Muscle of arm (tissue), 14 donors: ENCODE data around the gene C19orf38. TPM values are rescaled to one million over a fixed set of nuclear protein-coding genes. Genes with fewer than 3 reads are reported as not detected.

Experiments used
- DNase-seq: peaks from one replicate; pipeline ENCODE4 v3.0.0-alpha.2; 2013
- long read RNA-seq, 11 donors: transcript quantifications; one replicate each; lab custom pipeline, GENCODE V29; 2026
- polyA plus RNA-seq, 12 donors: library from polyadenylated mRNA; unstranded; fragments of 120-200 nt; gene quantifications; one replicate each; pipeline ENCODE4 v1.2.1, GENCODE V29; 2013; ENCODE audit not compliant: insufficient read length in 12 of 12

The C19orf38 gene, protein sequence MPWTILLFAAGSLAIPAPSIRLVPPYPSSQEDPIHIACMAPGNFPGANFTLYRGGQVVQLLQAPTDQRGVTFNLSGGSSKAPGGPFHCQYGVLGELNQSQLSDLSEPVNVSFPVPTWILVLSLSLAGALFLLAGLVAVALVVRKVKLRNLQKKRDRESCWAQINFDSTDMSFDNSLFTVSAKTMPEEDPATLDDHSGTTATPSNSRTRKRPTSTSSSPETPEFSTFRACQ
- polyA plus RNA-seq = 1 to 10 TPM in 9 of 12 donors, under 1 TPM in 1, not detected in 2; 0.92 to 7.1 (median 2.9) TPM
- long read RNA-seq, donor 1, partial matches to known transcripts = 0 of 2 reads
- long read RNA-seq, donor 1, other reads (novel, unspliced or antisense) = 0 of 2 reads
- long read RNA-seq, donor 2 = 0 reads
- long read RNA-seq, donor 3 = 0 reads
- long read RNA-seq, donor 4 = 0 reads
- long read RNA-seq, donor 5 = 0 reads
- long read RNA-seq, donor 6, partial matches to known transcripts = 0 of 1 reads
- long read RNA-seq, donor 6, other reads (novel, unspliced or antisense) = 0 of 1 reads
- long read RNA-seq, donor 7 = 0 reads
- long read RNA-seq, donor 8, partial matches to known transcripts = 0 of 3 reads
- long read RNA-seq, donor 8, other reads (novel, unspliced or antisense) = 0 of 3 reads
- long read RNA-seq, donor 9, partial matches to known transcripts = 0 of 1 reads
- long read RNA-seq, donor 9, other reads (novel, unspliced or antisense) = 0 of 1 reads
- long read RNA-seq, donor 10, partial matches to known transcripts = 0 of 1 reads
- long read RNA-seq, donor 10, other reads (novel, unspliced or antisense) = 0 of 1 reads
- long read RNA-seq, donor 11 = 0 reads

DNA sequence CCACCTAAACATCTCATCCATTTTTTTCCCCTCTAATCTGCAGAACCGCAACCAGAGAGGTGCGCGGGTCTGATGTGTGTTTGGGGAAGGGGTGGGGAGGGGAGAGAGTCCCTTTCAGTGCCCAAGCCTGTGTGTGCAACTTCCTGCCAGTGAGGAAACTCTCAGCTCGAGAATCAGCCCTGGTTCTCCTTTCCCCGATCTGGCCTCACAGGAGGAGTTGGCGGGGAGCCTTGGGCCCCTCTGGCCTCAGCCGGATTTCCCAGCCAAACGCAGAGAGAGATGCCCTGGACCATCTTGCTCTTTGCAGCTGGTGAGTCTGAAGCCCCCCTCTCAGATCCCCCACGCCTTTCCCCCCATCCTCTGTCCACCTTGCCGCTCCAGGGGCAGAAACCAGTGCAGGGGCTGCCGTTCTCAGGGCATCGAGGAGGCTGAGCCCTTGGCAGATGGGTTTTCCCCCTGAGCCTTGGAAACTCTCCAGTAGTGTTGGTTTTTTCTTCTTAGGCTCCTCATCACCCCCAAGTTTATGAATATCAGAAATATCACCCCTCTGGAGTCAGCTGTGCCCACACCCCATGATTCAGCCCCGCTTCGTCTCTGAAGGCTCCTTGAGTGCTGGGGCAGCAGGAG is at the start of gene C19orf38:
Gene C19orf38, plus strand, starts transcription at position 186 of the 627 bp plus-strand sequence. Its CDS starts 94 bp downstream, at position 280.
- peak; percentile 57 for DNase-seq

DNA sequence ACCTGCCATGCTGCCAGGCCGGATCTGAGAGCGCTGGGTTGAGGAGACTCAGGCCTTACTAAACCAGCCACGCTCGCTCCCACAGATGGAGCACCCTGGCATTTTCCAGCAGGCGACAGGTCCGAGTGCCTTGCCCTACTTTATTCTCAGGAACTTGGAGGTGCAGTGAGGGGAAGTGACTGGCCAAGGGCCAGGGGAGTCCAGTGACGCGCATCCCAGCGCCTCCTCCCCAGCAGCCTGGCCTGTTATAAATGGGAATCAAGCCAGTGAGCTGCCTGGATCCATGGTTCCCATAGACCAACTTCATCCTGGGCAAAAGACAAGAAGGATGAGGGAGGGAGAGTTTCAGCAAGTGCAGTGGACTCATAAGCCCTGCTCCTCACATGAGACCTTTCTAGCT is 47.7 kb upstream of the C19orf38 start:
- DNase-seq = no peak

DNA sequence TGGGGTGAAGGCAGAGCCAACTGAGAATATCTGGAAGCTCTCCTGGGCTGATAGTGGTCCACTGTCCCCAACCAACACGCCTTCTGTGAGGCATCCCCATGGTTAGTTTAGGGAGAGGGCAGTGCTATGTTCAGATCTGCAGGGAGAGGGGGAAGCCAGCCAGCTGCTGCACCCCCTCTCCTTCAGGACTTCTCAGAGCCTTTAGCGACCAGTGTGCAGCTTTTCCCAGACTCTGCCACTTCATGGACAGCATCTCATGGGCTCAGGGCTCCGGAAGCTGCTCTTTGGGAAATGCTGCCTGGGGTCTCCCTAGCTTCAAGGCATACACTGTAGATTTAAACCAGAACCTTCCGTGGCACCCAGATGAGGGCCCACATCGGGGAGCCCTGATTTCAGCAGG is 45.7 kb upstream of the C19orf38 start:
- no peak for DNase-seq

DNA sequence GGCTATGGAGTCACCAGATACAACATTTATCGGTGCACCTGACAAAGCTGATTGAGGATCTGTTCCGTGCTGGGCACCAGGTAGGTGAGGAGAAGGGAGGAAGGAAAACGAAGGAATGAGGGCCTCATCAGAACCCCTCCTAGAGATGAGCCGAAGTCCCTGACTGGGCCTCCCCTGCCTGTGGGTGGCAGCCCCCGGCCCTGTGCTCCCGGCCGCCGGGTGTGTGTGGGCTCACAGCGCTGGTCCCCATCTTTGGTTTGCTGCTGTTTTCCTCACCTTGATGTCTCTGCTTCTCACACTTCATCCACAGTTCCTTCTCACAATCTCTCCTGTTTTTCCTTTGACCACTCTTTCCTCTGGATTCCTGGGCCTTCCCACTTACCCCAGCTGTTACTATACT is 45.0 kb upstream of the C19orf38 start:
- DNase-seq = no peak

DNA sequence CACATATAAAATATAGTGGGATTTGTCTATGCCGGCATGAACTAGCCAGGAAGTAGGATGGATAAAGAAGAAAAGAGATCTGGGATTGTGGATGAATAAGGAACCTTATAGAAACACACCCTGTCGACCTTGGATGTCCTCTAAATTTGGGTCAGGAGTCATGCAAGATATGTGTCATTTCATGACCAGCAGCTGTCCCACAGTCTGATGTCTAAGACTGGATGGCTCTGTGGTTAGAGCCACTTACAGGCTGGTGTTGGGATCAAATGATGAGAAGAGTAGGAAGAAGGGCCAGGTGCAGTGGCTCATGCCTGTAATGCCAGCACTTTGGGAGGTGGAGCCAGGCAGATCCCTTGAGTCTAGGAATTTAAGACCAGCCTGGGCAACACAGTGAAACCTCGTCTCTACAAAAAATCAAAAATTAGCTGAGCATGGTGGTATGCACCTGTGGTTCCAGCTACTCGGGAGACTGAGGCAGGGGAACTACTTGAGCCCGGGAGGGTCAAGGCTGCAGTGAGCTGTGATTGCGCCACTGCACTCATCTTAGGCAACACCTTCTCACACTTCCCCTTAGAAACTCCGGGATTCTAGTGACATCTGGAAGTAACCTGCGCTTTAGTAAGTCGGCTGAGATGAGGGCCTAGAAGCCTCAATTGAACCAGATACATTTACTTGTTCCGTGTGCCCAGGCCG is 43.0 kb upstream of the C19orf38 start:
- no peak for DNase-seq

DNA sequence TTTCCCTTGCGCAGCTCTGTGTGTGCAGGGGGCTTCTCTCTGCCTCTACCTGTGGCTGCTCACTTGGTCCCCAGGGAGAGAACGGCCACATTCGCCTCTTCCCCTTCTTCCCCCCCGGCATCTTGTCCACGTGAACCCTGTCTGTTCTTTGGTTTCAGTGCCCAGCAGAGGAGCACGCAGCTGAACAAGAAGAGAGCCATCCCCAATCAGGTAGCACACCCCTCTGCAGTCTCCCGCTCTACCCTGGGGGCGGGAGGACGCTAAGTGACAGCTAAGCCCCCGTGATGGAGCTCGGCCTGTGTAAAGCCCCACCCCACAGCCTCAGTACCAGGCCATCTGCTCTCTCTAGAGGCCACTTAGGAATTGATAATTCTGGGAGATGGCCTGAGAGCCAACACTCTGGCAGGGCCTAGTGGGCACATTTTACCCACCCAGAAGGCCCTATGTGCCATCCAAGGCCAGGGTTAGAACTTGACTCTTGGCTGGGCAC is 42.4 kb upstream of the C19orf38 start:
- DNase-seq = no peak

DNA sequence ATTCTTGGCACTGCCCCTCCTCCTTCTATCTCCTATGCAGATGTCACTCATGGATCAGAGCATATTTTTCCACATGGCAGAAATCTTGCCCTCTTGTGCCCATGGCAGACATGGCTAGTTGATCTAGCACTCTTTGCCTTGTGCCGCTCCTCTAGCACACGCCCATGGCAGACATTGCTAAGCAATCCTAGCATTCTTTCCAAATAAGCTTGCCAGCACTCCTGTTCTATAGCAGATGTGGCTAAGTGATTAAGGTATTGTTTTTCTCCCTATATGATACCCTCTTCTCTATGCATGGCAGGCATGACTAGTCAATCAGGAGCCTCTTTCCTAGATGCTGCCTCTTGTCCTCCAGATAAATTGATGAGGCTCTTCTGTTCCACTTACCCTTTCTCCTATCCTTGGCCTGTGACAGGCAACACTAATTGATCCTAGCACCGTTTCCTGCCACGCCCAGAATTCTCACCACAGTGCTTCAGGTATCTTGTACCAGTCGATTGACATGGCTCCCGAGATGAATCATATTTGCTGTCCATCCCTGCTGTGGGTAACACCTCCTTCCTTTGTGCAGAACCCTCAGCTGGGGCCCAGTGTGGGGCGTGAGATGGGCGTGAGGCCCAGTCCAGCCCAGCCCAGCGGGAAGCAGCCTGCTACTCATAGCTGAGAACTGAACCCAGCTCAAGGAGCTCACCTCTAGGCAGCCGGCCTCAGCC is 39.1 kb upstream of the C19orf38 start:
- DNase-seq = no peak

DNA sequence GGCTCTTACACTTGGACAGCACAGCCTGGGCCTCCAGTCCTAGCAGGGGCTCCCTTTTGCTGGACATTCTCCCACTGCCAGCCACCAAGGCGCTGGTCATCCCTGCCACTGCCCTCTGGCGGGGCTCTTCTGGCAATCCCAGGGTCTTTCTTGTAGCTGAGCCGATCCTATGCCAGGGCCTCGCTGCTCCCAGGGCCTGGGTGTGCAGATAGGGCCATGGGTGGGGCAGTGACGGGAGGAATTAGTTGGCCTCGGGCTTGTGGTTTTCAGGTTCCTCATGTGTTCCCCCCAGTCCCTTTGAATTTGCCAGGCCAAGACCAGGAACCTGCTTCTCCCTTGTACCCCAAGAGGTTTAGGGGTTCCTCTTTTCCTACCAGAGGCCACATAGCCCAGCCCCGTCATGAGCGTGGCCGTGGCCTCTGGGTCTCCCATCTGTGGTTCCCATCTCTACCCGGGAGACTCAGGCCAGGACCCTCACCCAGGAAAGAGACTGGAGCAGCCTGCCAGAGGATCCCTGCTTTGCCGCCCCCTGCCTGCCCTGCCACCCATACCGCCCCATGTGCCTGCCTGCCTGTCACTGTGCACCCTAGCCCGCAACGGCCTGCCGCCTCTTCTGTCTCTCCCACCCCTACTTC is 38.4 kb upstream of the C19orf38 start:
- no peak for DNase-seq

DNA sequence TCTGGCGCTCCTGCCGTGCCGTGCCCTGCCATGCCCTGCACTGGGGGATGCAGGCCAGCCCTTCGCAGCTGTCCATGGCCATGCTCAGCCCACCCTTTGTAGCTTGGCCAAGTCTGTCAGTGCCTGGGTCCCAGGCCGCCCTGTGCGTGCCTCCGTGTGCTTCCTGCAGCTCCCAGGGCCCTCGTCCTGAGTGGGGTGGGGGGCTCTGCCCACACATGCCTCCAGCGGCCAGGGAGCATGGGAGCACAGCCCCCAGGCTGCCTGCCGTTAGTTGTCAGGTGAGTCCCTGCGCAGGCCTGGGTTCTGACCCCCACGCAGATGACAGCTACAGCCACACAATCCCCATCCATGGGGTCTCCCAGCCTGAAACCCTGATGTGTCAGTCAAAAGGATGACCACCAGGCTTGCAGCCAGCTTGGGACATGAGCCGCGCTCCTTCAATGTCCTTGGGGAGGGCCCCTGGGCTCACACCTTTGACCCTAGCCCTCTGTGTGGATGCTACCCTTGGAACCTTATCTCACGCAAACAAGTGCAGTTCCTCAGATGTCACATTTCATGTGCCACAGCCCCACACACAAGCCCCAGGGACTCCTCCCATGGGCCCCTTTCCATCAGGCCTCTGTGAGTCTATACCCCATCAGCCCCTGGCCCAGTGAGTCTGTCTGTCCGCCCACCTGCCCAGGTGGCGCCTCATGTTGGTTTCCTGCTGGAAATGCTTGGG is 36.7 kb upstream of the C19orf38 start:
- no peak for DNase-seq

DNA sequence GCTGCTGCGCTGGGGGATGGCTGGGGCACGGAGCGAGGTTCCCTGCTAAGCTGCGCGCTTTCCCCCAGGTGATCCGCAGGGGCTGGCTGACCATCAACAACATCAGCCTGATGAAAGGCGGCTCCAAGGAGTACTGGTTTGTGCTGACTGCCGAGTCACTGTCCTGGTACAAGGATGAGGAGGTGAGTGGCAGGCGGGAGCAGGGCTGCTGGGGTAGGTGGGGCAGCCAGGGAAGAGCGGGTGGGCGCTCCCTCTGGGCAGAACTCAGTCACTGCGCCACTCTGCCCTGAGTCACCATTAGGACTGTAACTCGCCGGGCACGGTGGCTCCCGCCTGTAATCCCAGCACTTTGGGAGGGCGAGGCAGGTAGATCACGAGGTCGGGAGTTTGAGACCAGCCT is 36.0 kb upstream of the C19orf38 start:
- DNase-seq = no peak

DNA sequence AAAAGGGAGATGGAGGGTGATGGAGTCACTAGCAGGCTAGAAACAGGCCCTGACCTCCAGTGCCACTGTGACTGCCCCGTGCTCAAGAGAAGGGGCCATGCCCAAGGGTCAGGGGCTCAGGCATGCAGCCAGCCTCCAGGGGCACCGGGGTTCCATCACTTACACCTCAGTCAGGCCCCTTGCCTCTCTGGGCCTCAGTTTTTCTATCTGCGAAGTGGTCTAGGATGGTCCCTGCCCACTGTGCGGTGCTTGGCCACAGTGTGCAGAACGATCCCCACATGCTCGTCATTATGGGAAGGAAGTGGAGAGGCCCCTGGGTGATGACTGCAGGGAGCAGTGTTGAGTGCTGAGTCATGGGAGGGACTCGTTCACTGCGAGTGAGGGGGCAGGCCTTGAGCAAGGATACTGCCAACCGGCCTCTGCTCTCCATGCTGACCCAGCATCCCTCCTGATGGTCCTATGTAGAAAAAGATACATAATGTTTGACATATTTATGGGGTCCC is 35.3 kb upstream of the C19orf38 start:
- no peak for DNase-seq

DNA sequence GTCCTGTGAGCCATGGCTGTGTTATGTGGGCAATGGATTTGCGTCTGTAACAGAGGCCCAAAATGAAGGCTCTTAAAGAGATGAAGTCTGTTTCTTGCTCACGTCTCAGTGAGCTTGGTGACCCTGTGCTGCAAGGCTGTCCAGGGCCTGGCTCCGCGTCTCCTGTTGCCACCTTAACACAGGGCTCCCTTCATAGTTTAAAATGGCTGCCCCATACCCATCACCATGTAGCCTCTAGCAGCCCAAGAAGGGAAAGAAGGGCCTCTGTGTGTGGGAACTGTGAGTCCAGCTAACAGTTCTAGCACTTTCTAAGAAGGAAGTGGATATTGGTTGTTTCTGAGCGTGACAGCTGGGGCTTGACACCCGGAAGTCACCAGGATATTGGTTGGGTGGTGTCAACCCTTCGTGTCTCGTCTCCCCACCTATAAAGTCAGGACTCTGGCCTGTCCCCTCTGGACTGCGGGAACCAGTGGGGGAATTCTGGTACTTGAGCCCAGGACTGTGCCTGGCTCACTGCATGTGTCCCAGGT is 33.1 kb upstream of the C19orf38 start:
- no peak for DNase-seq

DNA sequence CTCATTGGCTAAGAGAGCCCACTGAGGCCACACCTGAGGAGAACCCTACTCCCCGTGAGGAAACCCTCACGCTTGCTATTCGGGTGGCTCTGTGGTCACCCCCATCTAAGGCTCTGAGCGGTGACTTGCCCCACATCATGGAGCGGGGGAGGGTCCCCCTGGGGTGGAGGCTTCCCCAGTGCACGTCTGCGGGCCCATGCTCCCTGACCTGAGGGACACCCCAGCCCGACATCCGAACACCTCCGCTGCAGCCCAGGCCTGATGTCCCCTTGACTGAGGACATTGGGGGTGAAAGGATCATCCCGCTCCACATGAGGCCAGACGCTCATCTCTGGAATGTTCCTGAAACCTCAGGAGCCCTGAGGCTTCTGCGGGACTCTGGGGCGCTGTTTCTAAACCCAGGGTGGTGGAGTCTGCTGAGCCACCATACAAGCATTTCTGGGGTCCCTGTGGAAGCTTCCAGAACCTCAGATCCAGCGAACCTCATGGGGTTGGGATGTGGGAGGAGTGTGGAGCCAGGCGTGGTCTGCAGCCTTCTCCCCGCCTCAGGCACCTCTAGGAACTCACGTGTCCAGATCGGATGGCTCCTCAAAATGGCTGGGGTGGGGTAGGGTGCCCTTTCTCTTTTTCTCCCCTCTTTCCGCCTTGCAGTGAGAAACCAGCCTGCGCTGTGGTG is 32.1 kb upstream of the C19orf38 start:
- no peak for DNase-seq

DNA sequence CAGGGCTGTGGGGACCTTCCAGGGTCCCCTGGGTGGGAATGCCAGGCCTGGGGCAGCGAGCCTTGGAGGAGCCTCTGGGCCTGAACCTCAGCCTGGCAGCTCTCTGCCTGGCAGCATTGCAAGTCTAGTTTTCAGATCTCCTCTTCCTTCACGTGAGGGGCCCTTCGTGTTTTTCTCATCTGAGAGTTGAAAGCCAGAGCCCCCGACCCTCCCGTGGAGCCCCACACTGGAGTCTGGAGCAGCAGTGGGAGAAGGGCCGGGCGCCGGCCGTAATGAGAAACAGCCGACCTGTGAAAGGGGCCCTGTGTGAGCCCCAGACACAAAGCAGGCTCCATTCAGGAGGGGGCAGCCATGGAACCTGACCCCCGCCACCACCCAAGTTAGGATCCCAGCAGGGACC is 31.5 kb upstream of the C19orf38 start:
- no peak for DNase-seq

DNA sequence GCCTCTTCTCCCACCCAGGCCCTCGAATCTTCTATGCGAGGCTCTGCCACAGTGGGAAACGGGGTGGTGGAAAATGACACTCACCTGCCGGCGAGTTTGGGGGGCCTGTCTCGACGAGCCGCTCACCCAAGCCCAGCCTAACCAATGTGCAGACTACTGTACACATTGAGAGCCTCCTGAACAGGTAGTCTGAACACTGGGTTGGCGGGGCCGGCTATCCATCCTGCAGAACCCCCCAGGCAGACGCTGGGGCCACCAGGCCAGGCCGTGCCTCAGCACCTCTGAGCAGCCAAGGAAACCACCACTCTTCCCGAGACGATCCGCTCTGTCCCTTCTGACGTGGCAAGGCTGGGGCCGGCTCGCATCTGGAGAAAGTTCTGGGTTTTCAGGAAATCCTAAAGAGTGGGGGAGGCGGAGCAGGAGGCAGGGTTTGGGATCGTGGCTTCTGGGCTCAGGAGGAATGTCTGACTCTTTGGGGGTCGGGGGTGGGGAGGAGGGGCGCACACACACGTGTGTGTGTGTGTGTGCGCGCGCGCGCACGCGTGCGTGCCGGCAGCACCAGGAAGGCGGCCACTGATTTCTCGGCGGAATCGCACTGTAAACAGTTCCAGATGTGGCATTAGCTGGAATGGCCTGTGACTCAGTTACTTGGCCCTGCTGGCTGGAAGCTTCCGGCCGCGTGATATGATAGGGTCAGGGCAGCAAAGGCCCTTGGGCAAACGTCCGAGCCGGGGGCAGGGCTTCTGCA is 30.8 kb upstream of the C19orf38 start:
- DNase-seq = peak; percentile 90

DNA sequence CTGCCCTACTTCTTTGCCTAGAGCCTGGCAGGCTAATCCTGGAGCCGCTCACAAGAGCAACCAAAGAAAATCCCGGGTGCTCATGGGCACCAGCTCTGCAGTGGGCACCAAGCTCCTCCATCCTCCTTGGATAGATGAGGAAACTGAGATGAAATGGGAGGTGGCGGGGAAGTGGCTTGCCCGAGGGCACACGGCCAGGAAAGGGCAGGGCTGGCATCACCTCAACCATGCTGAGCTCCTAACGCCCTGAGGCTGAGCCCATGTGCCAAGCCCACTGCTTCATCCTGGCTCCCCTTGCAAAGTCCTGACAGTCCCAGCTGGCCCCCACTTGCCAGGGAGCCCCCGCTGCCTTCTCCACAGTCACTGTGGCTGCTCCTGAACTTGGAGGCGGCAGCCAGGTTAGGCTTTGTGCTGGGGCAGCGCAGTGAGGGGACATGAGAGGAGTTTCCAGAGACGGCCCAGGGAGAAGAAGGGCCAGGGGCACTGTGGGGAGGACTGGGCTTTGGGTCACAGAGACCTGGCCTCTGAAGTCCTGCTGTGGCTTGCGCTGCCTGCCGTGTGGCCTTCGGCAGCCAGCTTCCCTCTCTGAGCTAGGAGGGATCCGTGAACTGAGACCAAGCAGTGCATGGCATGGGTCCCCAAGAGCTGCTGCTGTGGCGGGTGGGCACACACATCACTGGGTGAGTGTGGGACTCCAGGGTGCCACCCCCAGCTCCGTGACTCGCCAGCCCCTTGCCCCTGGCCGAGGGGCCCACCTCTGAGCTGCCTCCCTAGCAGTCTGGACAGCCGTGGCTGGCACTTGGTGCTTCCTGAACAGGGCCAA is 29.7 kb upstream of the C19orf38 start:
- no peak for DNase-seq
